Bronchial epithelial cell (primary cell): ENCODE data around the gene PPP1R12C. TPM values are rescaled to one million over a fixed set of nuclear protein-coding genes. Genes with fewer than 3 reads are reported as not detected.
A peak's percentile ranks its signal among the peaks of the same experiment; 100 is the strongest.
"Not testable (repeated sequence)": the region's sequence is repeated elsewhere in the genome, so short reads cannot be mapped to it uniquely, and the experiment has no call there.

Experiments used
- DNase-seq: peaks from one replicate; pipeline ENCODE4 v3.0.0-alpha.2; 2010; ENCODE audit warnings: low read depth
- FAIRE-seq: peaks from 2 replicates; lab custom pipeline; 2011; peaks lifted over from hg19 to GRCh38; lab: Jason Lieb, UNC
- H3K27me3 ChIP-seq: 2 replicates; pipeline ENCODE4 v1.5.1; 2011; ENCODE audit warnings: low read length; ENCODE audit not compliant: control insufficient read depth, insufficient read depth
- H3K36me3 ChIP-seq: 2 replicates; pipeline ENCODE4 v1.5.1; 2011; ENCODE audit warnings: low read length; ENCODE audit not compliant: control insufficient read depth, insufficient read depth
- H3K4me3 ChIP-seq: 2 replicates; pipeline ENCODE4 v1.5.1; 2011; ENCODE audit warnings: mild to moderate bottlenecking, low read depth, low read length, control low read depth
- total RNA-seq: library from RNA; depleted of rRNA; stranded (reverse); fragments of >200 nt; gene quantifications from 2 replicates; pipeline ENCODE4 v1.2.1, GENCODE V29; 2014
- TF ChIP-seq, protein P1 (sequence below): IDR thresholded peaks from 2 replicates; pipeline ENCODE4 v1.5.1; 2011; ENCODE audit warnings: mild to moderate bottlenecking, moderate library complexity, low read length, control low read depth, inconsistent platforms; ENCODE audit not compliant: insufficient read depth, severe bottlenecking

Gene PPP1R12C
- total RNA-seq, 1 donor from 2014 or later: 22.9 TPM

DNA sequence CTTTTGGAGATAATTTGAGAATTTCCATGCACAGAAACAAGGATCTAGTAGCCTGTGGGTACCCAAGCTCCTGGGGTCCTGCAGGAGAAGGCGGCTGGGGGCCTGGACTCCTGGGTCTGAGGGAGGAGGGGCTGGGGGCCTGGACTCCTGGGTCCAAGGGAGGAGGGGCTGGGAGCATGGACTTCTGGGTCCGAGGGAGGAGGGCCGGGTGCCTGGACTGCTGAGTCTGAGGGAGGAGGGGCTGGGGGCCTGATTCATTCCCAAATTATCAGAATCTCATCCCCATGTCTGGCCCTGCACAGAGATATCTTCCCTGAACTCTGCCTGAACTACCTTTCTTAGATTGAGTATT is 54.0 kb downstream of the PPP1R12C start:
- DNase-seq (no peak), FAIRE-seq (no peak)
- TF ChIP-seq, protein P1, sequence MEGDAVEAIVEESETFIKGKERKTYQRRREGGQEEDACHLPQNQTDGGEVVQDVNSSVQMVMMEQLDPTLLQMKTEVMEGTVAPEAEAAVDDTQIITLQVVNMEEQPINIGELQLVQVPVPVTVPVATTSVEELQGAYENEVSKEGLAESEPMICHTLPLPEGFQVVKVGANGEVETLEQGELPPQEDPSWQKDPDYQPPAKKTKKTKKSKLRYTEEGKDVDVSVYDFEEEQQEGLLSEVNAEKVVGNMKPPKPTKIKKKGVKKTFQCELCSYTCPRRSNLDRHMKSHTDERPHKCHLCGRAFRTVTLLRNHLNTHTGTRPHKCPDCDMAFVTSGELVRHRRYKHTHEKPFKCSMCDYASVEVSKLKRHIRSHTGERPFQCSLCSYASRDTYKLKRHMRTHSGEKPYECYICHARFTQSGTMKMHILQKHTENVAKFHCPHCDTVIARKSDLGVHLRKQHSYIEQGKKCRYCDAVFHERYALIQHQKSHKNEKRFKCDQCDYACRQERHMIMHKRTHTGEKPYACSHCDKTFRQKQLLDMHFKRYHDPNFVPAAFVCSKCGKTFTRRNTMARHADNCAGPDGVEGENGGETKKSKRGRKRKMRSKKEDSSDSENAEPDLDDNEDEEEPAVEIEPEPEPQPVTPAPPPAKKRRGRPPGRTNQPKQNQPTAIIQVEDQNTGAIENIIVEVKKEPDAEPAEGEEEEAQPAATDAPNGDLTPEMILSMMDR: no peak
- Histone ChIP-seq H3K36me3 (peaks cover 2% of the 10 kb centered on the region), H3K27me3 (peaks cover 2% of the 10 kb centered on the region), H3K4me3 (peak overlapping the region; percentile 13)

GRCh38 chr19:55062735-55063491 is 54.5 kb downstream of the PPP1R12C start, which contains the start of gene RDH13:
Gene RDH13, minus strand, starts transcription at chr19:55063148. Its CDS starts 116 bp downstream, at chr19:55063032.
- Histone ChIP-seq H3K27me3 (peaks cover 2% of the 10 kb centered on the region), H3K4me3 (peak within 1 kb of the TSS; percentile 63), H3K36me3 (peaks cover 3% of the 10 kb centered on the region)
- DNase-seq (peak; percentile 86), FAIRE-seq (no peak)
- TF ChIP-seq, protein P1: no peak

DNA sequence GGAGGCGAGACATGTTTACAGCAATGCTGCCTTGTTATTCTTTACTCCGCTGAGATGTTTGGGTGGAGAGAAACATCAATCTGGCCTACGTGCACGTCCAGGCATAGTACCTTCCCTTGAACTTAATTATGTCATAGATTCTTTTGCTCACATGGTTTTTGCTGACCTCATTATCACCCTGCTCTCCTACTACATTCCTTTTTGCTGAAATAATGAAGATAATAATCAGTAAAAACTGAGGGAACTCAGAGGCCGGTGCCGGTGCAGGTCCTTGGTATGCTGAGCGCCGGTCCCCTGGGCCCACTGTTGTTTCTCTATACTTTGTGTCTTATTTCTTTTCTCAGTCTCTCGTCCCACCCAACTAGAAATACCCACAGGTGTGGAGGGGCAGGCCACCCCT is 57.1 kb downstream of the PPP1R12C start:
- not testable (repeated sequence) for H3K27me3 ChIP-seq, H3K4me3 ChIP-seq, FAIRE-seq
- peak; percentile 12 for DNase-seq
- H3K36me3 ChIP-seq: peaks cover 11% of the 10 kb centered on the region

- FAIRE-seq (no peak), DNase-seq (no peak)
- Histone ChIP-seq H3K4me3 (no peak overlapping the region), H3K36me3 (peaks cover 12% of the 10 kb centered on the region), H3K27me3 (no peaks in the 10 kb centered on the region)
- TF ChIP-seq, protein P1: no peak
Observed at GRCh38 chr19:55058781-55059610, 58.4 kb downstream of the PPP1R12C start.

- no peak for FAIRE-seq
- DNase-seq: no peak
- no peak overlapping the region for H3K4me3 ChIP-seq
- no peaks in the 10 kb centered on the region for H3K27me3 ChIP-seq
- H3K36me3 ChIP-seq: peaks cover 17% of the 10 kb centered on the region
- TF ChIP-seq, protein P1: no peak
Observed at GRCh38 chr19:55056827-55057226, 60.6 kb downstream of the PPP1R12C start.

DNA sequence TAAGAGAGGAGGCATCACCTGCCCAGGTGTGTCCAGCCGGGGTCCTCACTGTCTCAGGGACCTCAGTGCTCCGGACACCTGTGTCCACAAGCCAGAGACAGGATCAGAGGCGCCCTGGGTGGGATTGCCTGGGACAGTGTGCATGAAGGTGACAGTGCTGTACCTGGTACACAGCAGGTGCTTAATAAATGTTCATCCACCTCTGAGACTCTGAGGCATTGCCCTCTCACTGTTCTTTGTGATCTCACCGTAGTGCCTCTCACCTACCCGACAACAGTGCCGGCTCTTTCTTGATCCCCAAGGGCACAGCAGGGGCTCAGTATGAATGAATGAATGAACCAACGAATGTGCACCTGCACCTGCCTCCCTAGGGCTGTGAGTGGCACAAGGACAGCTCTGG is 63.7 kb downstream of the PPP1R12C start:
- no peaks in the 10 kb centered on the region for H3K27me3 ChIP-seq
- H3K4me3 ChIP-seq: no peak overlapping the region
- peaks cover 22% of the 10 kb centered on the region for H3K36me3 ChIP-seq
- TF ChIP-seq, protein P1: no peak
- DNase-seq (no peak), FAIRE-seq (no peak)
